ENCODE data around the gene TMEM134.

TMEM134 gene

DNA sequence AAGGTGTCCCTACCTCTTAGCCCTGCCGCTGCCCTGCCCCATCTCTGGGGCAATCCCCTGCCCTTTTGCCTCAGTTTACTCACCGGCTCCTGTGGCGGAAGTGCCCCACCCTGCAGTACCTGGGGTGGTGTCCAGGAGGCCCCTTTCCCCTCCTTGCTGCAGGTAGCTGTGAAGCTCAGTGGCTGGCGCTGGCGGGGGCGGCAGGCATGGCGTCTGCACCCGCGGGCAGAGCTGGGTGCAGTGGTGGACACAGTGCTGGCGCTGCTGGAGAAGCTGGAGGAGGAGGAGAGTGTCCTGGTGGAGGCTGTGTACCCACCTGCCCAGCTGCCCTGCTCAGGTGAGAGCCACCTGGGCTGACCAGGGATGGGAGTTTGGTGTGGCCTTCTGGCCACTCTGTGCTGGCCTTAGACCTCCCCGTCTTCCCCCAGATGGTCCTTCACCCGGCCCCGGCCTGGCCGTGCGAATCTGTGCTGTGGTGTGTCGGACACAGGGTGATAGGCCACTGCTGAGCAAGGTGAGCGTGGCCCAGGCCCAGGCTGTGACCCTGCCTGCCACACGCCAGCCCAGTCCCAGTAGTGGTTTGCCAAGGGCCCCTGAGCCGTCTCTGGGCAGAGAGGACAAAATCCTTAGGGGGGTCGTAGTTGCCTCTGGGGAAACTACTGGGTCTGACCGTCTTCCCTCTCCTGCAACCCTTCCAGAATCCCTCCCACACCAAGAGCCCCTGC is 49.6 kb downstream of the TMEM134 start:
- DNase-seq = no peak

DNA sequence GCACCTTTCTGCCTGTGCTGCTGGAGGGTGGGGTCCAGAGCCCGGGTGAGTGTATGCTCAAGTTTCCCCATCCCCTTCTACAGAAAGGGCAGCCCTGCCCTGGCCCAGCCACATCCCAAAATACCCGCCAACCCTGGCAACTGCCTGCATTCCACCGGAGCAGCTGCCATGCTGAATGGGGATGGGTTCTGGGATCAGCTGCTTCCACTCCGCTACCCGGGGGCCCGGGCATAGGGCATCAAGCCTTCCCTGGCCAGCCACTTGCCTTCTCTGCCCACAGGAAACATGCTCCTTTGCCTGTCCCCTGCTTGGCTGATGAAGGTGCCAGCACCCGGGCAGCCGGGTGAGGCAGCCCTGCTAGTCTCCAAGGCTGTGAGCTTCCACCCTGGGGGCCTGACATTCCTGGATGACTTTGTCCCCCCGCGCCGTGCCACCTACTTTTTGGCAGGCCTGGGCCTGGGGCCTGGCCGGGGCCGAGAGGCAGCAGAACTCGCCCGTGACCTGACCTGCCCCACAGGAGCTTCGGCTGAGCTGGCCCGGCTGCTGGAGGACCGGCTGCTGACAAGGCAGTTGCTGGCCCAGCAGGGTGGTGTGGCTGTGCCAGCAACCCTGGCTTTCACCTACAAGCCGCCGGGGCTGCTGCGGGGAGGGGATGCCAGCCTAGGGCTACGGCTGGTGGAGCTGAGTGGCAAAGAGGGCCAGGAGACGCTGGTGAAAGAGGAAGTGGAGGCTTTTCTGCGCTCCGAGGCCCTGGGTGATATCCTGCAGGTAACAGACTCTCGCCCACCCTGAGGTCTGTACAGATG is 50.4 kb downstream of the TMEM134 start:
- no peak for DNase-seq

DNA sequence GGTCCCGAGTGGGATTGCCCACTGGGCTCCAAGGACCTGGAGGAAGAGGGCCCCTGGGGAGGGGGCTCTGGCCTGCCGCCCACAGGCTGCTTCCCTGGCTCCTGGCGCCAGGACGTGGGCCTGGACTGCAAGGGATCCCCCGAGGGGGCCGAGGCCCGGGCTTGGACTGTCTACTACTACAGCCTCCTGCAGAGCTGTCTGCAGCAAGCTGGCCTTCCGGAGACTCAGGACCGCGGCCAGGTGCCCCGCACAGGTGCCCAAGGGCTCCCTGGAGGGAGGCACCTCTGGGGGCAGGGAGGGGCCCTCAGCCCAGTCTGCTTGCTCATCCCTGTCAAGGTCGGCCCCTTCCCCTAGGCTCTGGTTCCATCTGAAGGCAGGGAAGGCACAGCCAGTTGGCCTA is 51.6 kb downstream of the TMEM134 start:
- no peak for DNase-seq

DNA sequence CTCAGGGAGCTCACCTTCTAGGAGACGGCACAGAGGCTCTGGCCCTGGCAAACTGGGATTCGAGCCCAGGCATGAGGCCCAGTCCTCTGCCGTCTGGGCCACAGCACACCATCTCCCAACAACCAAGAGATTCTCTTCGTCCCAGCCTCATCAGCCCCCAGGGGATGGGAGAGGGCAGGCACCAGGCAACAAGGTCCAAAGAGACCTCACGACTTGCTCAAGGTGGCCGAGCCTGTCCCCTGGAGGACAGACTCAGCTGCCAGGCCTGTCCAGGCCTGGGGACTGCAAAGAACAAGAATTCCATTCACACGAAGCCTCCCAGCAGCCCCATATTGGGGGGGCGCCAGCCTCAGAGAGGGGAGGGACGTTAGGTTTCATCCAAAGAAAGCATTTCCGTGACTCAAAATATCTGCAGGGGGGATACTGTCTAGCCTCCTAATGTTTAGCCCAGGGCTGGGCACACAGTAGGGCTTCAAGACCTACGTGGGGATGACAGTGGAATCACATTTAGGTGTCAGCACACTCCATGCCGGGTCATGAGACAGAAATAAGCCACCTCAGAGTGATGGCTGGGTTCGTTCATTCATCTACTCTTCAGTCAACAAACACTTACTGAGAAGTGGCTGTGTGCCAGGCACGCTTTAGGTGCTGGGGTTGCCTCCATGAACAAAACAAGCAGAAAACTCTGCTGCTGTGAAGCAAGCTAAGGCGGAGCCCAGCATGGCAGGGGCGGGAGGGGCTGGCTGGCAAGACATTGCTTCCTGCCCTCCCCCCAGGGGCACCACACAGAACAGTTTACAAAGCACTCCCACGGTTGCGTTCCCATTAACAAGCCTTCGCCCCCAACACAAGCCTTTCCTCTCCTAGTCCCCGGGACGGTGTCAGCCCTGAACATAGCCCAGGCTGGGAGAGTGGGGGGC is 52.4 kb downstream of the TMEM134 start:
- DNase-seq = peak; percentile 45

DNA sequence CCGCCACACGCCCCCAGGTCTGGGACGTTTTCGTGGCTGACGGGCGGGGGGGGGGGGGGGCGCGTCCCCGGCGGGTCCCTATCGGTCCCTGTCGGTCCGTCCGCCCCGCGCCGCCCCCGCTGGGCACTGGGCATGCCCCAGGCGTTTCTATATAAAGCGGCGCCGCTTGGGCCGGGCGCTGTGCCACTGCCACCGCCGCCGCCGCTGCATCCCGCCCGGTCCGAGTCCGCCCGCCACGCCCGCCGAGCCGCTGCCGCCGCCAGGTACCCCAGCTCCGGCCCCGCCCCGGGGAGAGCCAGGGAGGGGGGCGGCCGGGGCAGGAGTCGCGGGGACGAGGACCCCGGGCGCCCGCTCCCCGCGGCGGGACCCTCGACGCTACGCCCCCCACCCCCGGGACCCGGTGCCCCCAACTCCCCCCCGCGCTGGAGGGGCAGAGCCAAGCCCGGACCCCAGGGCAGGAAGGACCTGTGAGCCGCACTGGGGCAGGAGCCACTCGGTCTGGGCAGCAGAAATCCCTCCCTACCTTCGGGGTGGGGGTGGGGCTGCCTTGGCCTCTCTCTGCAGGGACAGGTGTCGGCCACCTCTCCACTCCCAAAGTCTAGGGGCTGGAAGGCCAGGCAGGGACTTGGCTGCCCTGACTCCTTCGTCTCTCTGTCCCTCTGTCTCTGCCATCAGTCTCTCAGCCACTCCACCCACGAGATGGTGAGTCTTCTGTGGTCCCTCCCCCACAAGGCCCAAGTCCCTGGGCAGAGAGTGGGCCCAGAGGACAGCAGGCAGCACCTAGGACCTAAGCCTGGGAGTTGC is 53.3 kb downstream of the TMEM134 start, which contains the start of gene CARNS1:
Gene CARNS1, plus strand, starts transcription at position 178 of the 804 bp plus-strand sequence. Its CDS starts 522 bp downstream, at position 700.
- peak; percentile 17 for DNase-seq

DNA sequence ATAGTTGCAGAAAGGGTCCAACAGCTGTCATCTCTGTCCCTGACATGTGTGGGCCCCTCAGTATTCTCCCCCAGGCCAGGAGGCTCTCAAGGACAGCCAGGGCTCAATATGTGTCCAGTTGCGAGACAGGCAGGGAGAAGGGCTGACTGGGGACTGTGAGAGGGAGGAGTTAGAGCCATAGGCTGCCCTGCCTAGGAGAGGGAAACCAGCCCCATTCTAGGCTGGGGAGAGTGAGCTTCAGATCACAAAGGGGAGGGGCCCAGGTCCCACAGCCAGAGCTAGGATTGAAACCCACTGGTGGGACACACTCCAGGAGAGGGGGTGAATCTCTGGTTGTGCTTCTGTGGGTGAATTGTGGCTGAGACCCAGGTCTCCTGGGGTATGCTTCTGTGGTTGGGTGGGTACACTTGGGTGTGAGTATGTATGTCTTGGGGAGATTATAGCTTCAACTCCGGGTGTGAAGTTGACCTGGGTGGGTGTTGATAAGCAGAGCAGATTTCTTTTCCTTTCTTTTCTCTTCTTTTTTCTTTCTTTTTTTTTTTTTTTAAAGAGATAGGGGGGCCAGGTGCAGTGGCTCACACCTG is 55.7 kb downstream of the TMEM134 start:
- no peak for DNase-seq

DNA sequence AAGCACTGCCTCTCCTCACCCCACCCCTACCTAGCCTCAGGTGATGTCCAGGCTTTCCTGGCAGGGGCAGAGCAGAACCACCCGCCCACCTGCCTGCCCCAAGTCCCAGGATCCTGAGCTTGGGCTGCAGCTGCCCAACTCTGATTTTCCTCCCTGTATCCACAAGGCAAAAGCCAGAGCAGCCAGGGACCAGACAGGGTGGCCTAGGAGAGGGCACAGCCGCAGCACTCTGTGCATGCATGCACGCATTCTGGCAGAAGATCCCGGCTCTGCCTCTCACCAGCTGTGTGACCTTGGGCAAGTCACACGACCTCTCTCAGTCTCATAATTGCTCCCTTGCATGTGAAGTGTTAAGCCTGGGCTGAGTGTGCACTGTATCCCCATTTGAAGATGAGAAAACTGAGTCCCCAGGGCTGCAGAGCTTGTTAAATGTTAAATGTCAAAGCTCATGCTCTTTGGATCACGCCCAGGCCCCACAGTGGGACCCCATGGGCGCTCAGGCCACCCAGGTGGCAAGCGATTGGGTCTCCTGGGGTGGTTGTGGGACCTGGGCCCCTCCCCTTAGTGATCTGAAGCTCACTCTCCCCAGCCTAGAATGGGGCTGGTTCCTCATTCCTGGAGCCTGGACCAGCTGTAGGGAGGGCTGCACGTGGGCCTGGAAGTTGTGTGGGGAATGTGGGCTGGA is 56.4 kb downstream of the TMEM134 start:
- no peak for DNase-seq

DNA sequence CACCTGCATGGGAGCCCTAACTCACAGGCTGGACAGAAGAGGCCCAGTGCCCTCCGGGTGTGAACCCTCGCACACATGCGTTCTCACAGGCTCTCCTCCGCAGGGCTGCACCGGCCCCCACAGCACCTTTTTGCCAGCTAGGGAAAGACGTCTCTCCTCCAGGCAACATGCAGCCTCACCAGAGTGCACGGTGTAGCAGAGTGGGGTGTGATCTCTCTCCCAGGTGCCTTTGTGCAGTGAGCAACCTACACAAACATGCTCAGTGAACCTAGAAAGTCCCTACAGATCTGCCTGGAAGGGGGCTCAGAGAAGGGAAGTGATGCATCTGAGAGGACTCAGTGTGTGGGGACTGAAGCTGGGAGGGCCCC is 57.3 kb downstream of the TMEM134 start:
- DNase-seq = no peak
